Effector CD4-positive, alpha-beta T cell (primary cell): ENCODE measurements around the gene DOCK3.
"Not testable (repeated sequence)": the region's sequence is repeated elsewhere in the genome, so short reads cannot be mapped to it uniquely, and the experiment has no call there.

Experiments
- DNase-seq: peaks from one replicate; pipeline ENCODE4 v3.0.0-alpha.2; 2020

Gene DOCK3

GRCh38 chr3:51378726-51379125 is 704.0 kb downstream of the DOCK3 start:
- no peak for DNase-seq

- DNase-seq, result no peak
These were observed 704.6 kb downstream of the DOCK3 start for GRCh38 chr3:51379301-51379700.

DNA sequence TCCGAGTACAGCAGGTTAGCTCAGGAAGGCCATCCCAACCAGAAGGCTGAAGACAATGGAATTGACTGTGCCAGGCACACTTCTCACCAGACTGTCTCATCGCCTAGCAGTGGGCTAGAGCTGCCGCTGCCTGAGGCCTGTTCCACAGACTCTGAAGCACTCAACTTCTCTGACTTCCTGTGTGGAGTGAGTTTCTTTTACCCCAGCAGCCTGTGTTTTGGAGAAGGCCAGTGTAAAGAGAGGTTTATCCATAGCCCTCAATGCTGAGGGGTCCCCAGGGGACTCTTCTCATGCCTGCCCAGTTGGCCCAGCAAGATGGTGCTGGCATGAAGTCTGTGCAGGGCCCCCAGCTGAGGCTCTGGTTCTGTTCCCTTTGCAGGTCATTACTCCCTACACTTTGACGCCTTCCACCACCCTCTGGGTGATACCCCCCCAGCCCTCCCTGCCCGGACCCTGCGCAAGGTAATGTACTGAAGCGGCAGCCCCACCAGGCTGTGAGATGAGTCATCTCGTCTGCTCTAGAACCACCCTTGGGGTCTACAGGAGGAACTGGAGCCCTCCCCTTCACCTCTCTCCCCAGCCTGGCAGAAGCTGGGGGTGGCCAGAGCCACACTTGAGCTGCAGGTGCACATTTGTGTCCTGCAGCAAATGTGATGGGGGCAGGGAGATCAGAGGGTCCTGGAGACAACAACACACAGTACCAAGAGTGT is 705.2 kb downstream of the DOCK3 start:
- no peak for DNase-seq

DNA sequence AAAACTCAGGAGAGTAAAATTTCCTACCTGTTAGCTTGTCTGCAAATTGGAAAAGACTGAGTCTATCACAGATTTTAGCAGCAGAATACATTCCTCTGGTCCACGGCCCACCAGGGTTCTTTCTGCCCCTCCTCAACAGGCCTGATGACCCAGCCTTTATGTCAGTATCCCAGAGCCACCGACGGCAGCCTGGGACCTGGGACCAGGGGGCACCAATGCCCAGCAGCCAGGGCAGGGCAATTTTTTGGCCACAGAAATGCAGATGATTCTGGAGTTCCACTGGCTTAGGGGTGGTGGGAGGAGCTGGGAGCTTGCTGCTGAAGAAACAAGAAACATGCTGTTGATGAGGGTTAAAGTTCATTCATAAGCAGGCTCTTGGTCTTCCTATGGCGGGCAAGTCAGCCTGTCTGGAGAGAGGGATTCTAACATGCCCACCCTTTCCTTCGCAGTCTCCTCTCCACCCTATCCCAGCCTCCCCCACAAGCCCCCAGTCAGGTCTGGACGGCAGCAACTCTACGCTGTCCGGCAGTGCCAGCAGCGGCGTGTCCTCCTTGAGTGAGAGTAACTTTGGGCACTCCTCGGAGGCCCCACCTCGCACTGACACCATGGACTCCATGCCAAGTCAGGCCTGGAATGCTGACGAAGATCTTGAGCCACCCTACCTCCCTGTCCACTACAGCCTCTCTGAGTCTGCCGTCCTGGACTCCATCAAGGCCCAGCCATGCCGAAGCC is 706.0 kb downstream of the DOCK3 start:
- no peak for DNase-seq

DNA sequence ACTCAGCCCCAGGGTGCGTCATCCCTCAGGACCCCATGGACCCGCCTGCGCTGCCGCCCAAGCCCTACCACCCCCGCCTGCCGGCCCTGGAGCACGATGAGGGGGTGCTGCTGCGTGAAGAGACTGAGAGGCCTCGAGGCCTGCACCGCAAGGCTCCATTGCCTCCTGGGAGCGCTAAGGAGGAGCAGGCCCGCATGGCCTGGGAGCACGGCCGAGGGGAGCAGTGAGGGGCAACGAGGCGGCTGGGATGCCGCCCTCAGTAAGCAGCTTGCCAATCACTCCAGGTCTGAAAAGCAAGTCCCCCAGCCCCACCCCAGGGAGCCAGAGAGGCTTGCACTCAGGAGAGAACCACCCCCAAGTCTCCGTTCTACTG is 706.6 kb downstream of the DOCK3 start:
- no peak for DNase-seq

GRCh38 chr3:51382076-51382745 is 707.5 kb downstream of the DOCK3 start:
- no peak for DNase-seq

DNA sequence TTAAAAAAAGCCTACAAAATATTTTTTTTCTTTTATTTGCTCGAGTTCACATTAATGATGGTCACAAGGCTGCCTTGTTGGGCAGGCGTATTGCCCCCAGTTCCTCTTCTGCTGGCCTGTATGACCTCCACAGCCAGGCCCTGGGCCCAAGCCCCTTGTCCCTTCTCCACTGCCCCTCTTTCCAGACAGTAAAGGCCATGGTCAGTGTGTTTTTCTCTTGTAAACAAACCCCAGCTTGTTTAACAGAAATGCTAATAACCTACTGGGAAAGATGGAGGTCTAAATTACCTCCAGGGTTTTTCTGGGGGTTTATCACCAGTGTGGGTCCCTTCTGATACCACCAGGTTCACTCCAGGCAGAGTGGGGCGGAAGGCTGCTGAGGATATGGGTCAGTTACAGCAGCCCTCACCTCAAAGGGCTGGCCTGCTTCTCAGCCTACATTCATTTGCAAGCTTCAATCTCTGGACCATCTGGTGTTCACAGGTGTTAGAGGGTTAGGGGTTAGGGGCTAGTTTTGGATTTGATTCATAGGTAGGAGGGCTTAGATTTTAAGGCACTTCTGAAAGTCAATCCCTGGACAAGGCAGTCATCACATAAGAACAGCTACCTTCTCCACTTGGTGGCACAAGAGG is 708.3 kb downstream of the DOCK3 start:
- no peak for DNase-seq

- DNase-seq, result no peak
These were observed 709.5 kb downstream of the DOCK3 start for GRCh38 chr3:51384055-51384725.

GRCh38 chr3:51384726-51385473 is 710.2 kb downstream of the DOCK3 start, which contains the start of gene MANF:
MANF (plus strand) TSS chr3:51385291; CDS start chr3:51385343, 52 bp downstream.
- peak; percentile 97 for DNase-seq

- DNase-seq, result no peak
These were observed 710.9 kb downstream of the DOCK3 start for GRCh38 chr3:51385621-51386091.

GRCh38 chr3:51386159-51386851 is 711.6 kb downstream of the DOCK3 start:
- DNase-seq, result no peak

DNA sequence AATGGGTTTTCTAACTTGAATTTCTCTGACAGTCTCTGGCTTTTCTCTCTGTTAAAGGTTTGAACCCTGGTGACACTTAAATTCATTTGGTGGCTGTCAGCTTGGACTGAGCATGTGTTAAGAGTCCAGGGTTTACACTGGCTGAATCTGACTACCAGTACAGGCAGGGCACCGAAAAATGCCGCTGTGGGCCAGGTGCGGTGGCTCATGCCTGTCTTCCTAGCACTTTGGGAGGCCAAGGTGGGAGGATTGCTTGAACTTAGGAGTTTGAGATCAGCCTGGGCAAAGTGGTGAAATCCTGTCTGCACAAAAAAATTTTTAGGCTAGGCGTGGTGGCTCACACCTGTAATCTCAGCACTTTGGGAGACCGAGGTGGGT is 712.1 kb downstream of the DOCK3 start:
- no peak for DNase-seq

GRCh38 chr3:51387281-51387680 is 712.6 kb downstream of the DOCK3 start:
- not testable (repeated sequence) for DNase-seq

GRCh38 chr3:51388286-51389029 is 713.7 kb downstream of the DOCK3 start:
- no peak for DNase-seq

DNA sequence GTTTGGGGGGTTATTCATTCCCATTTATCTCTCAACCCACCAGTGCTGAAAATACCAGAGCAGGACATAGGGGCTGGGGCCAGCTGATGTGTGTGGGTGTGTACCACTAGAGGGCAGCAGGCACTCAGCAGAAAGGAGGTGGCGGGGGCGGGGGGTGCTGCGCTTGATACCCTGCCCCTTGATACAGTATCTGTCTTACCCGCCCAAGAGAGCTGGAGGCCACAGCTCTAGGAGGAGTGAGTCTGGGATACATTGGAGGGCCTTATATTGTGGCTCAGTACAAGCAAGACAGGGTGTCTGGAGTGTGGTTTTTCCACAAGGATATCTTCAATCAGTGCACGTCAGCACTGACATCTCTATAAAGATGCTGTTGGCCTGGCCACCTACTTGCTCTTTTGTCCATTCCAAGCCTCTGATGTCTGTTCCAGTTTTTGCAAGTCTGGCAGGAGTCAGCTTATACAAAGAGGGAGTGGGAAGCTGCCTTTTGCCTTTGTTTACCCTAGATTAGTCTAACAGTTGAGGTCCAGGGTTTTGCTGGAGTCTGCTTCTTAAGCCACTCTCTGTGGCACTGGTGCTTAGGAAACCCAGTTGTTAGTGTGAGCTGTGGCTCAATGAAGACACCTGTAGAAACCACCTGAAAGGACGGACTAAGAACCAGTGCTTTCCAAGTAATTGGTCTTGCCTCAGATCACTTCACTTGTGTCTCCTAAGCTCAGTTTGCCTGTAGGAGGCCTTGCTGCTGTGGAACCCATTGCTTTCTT is 714.9 kb downstream of the DOCK3 start:
- peak; percentile 45 for DNase-seq

DNA sequence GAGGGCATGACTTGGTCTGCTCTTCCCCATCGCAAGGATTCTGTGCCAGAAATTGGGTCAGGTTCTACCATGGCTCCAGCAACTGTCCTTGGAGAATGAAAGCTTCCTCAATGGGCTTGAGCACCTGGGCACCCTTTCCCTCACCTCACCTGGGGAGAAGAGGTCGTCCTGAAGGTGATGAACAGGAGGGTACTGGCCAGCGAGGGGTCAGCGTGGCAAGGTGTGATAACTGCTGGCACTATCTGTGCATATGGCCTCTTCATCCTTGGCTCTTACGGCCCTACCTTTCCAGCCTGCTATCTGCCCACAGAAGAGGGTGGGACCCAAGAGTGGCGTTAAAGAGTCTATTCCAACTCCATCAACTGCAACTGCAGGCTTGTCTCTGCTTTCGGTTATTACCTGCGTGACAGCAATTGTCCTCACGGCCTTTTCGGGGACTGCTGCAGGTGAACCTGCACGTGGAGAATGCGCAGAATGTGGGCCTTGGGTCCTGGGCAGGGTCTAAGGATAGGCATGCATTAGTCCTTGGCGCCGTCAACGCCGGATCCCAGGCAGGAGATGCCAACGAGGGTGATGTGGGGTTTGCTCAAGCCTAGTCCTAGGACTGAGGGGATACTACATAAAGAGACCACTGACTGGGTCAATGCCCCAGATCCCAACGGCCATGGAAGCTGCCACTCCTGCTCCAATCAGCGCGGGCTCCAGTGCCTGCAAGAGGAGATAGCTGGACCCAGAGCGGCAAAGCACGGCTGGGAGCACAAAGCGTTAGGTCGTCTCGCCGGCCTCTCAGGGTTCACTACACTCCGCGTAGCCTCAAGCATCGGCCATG is 715.7 kb downstream of the DOCK3 start:
- no peak for DNase-seq

GRCh38 chr3:51391075-51391565 is 716.4 kb downstream of the DOCK3 start, which contains the start of gene RBM15B:
RBM15B (plus strand) TSS chr3:51391285; CDS start chr3:51391400, 115 bp downstream.
- peak; percentile 97 for DNase-seq
